A549 (cell line): Measurements from ENCODE around the gene DNAJC22. TPM values are rescaled to one million over a fixed set of nuclear protein-coding genes. Genes with fewer than 3 reads are reported as not detected.

Experiments
- ATAC-seq, 2 experiments: fragments of 200-7000 bp in 1 of 2; fragments of >200 bp in 1 of 2; cut with Nextera tagmentation in 1 of 2; cut with Tn5 transposase in 1 of 2; 3 replicates each; pipeline versions ENCODE4 v1.8.0 to v1.9.1; 2018 to 2020; ENCODE audit warnings: mild to moderate bottlenecking in 1 of 2, moderate library complexity in 1 of 2
- CTCF ChIA-PET: fragments of 300-600 bp; sonication (Branson Sonifier 250); formaldehyde crosslinking; extraction: SDS; loops from one replicate; lab custom pipeline; 2021; ENCODE audit warnings: antibody characterized with exemption, inconsistent platforms; lab: Yijun Ruan, JAX
- POLR2A ChIA-PET: fragments of 350-600 bp; formaldehyde crosslinking; extraction: SDS; loops from one replicate; lab custom pipeline; 2021; ENCODE audit warnings: antibody characterized with exemption, inconsistent platforms; lab: Yijun Ruan, JAX
- DNase-seq, 2 experiments: peaks; one replicate each; pipeline versions ENCODE4 v3.0.0 to v3.0.0-alpha.2; 2011 to 2016; ENCODE audit warnings: low read depth in 1 of 2, low spot score in 1 of 2
- FAIRE-seq: peaks from 2 replicates; lab custom pipeline; 2011; peaks lifted over from hg19 to GRCh38; lab: Jason Lieb, UNC
- H3K27ac ChIP-seq, 2 experiments: fragments of >200 bp; sonication (Bioruptor Twin); formaldehyde crosslinking; 3 replicates each; pipeline ENCODE4 v1.5.1; 2016 to 2017
- H3K4me1 ChIP-seq: fragments of >200 bp; sonication (Bioruptor Twin); formaldehyde crosslinking; 3 replicates; pipeline ENCODE4 v1.6.1; 2016
- H3K4me2 ChIP-seq: fragments of >200 bp; sonication (Bioruptor Twin); formaldehyde crosslinking; 3 replicates; pipeline ENCODE4 v1.6.1; 2016
- H3K4me3 ChIP-seq: fragments of >200 bp; sonication (Bioruptor Twin); formaldehyde crosslinking; 3 replicates; pipeline ENCODE4 v1.5.1; 2016
- H3K9me3 ChIP-seq: fragments of >200 bp; sonication (Bioruptor Twin); formaldehyde crosslinking; 3 replicates; pipeline ENCODE4 v1.6.1; 2016
- BCL3 ChIP-seq: fragments of >200 bp; sonication (Bioruptor Twin); formaldehyde crosslinking; IDR thresholded peaks from 3 replicates; pipeline ENCODE4 v1.6.1; 2016
- CHD2 ChIP-seq: fragments of 150-350 bp; IDR thresholded peaks from 2 replicates; pipeline ENCODE4 v1.6.1; 2014; ENCODE audit warnings: low read length; ENCODE audit not compliant: partially characterized antibody
- E2F6 ChIP-seq: IDR thresholded peaks from 2 replicates; pipeline ENCODE4 v1.6.1; 2012; ENCODE audit warnings: low read depth, borderline replicate concordance
- EHF ChIP-seq: fragments of 250-450 bp; sonication (Bioruptor Pico); IDR thresholded peaks from 2 replicates; pipeline ENCODE4 v1.5.0; 2020; ENCODE audit warnings: mild to moderate bottlenecking
- FOSL2 ChIP-seq, 2 experiments: fragments of 450-650 bp in 1 of 2; fragments of >200 bp in 1 of 2; sonication (Bioruptor Twin) in 1 of 2; formaldehyde crosslinking; IDR thresholded peaks; 2 replicates each; pipeline versions ENCODE4 v1.5.0 to v1.6.1; 2016 to 2020; ENCODE audit warnings: mild to moderate bottlenecking in 1 of 2, moderate library complexity in 1 of 2
- FOXS1 ChIP-seq: fragments of 250-450 bp; sonication (Bioruptor Pico); IDR thresholded peaks from 2 replicates; pipeline ENCODE4 v1.5.0; 2020; ENCODE audit warnings: mild to moderate bottlenecking, moderate library complexity
- GATA3 ChIP-seq: IDR thresholded peaks from 2 replicates; pipeline ENCODE4 v1.6.1; 2012; ENCODE audit warnings: borderline replicate concordance
- HDAC2 ChIP-seq: fragments of 200-600 bp; sonication (generic); IDR thresholded peaks from 2 replicates; pipeline ENCODE4 v1.6.1; 2016
- HES2 ChIP-seq: fragments of >200 bp; sonication (Bioruptor Twin); formaldehyde crosslinking; IDR thresholded peaks from 2 replicates; pipeline ENCODE4 v1.6.1; 2016
- HOXB13 ChIP-seq: fragments of 250-450 bp; sonication (Bioruptor Pico); IDR thresholded peaks from 2 replicates; pipeline ENCODE4 v1.5.0; 2020; ENCODE audit warnings: low read depth, mild to moderate bottlenecking, moderate library complexity
- JUN ChIP-seq, 2 experiments: fragments of >200 bp; sonication (Bioruptor Twin); formaldehyde crosslinking; IDR thresholded peaks; 2 replicates in 1 of 2; 3 replicates in 1 of 2; pipeline ENCODE4 v1.6.1; 2016 to 2017
- KDM5A ChIP-seq: fragments of 200-600 bp; sonication (generic); IDR thresholded peaks from 2 replicates; pipeline ENCODE4 v1.6.1; 2016; ENCODE audit warnings: antibody characterized with exemption, mild to moderate bottlenecking
- MAFK ChIP-seq: fragments of 450-650 bp; IDR thresholded peaks from 2 replicates; pipeline ENCODE4 v1.6.1; 2014; ENCODE audit not compliant: partially characterized antibody
- MAX ChIP-seq: IDR thresholded peaks from 2 replicates; pipeline ENCODE4 v1.6.1; 2012
- MAZ ChIP-seq: fragments of 150-350 bp; IDR thresholded peaks from 2 replicates; pipeline ENCODE4 v1.6.1; 2014; ENCODE audit warnings: antibody characterized with exemption, low read depth, low read length, borderline replicate concordance
- MYC ChIP-seq: IDR thresholded peaks from 2 replicates; pipeline ENCODE4 v1.6.1; 2012; ENCODE audit warnings: mild to moderate bottlenecking, inconsistent platforms, low read length, improper control_type of control experiment, borderline replicate concordance
- NPAS2 ChIP-seq: fragments of 250-450 bp; sonication (Bioruptor Pico); IDR thresholded peaks from 2 replicates; pipeline ENCODE4 v1.8.0; 2022; ENCODE audit warnings: mild to moderate bottlenecking, moderate library complexity, borderline replicate concordance
- NR3C1 ChIP-seq: fragments of >200 bp; sonication (Bioruptor Twin); formaldehyde crosslinking; IDR thresholded peaks from 3 replicates; pipeline ENCODE4 v1.6.1; 2017
- PHF8 ChIP-seq: fragments of 200-600 bp; sonication (generic); IDR thresholded peaks from 2 replicates; pipeline ENCODE4 v1.6.1; 2016; ENCODE audit warnings: low read depth, mild to moderate bottlenecking, antibody characterized with exemption, moderate library complexity, borderline replicate concordance
- POLR2A ChIP-seq: IDR thresholded peaks from 2 replicates; pipeline ENCODE4 v1.6.1; 2012; ENCODE audit warnings: mild to moderate bottlenecking, low read length
- RARB ChIP-seq: fragments of 250-450 bp; sonication (Bioruptor Pico); IDR thresholded peaks from 2 replicates; pipeline ENCODE4 v1.8.0; 2021; ENCODE audit warnings: mild to moderate bottlenecking, moderate library complexity
- RCOR1 ChIP-seq: fragments of 150-350 bp; IDR thresholded peaks from 2 replicates; pipeline ENCODE4 v1.6.1; 2014; ENCODE audit warnings: antibody characterized with exemption, low read length, low read depth
- RFX5 ChIP-seq: fragments of 450-650 bp; IDR thresholded peaks from 2 replicates; pipeline ENCODE4 v1.7.1; 2014; ENCODE audit warnings: antibody characterized with exemption, mild to moderate bottlenecking, moderate library complexity
- SMC3 ChIP-seq: fragments of >200 bp; sonication (Bioruptor Twin); formaldehyde crosslinking; IDR thresholded peaks from 3 replicates; pipeline ENCODE4 v1.6.1; 2018; ENCODE audit warnings: inconsistent platforms
- SREBF2 ChIP-seq: fragments of 450-650 bp; IDR thresholded peaks from 2 replicates; pipeline ENCODE4 v1.6.1; 2014; ENCODE audit warnings: mild to moderate bottlenecking, moderate library complexity
- TFCP2L1 ChIP-seq: fragments of 250-450 bp; sonication (Bioruptor Pico); IDR thresholded peaks from 2 replicates; pipeline ENCODE4 v1.5.0; 2021; ENCODE audit warnings: mild to moderate bottlenecking
- TP53 ChIP-seq: fragments of 250-450 bp; sonication (Bioruptor Pico); IDR thresholded peaks from 2 replicates; pipeline ENCODE4 v1.5.0; 2021; ENCODE audit warnings: mild to moderate bottlenecking, moderate library complexity
- ZFP36 ChIP-seq: fragments of 450-650 bp; IDR thresholded peaks from 2 replicates; pipeline ENCODE4 v1.6.1; 2014; ENCODE audit warnings: borderline replicate concordance; ENCODE audit not compliant: partially characterized antibody
- ZSCAN20 ChIP-seq: fragments of 250-450 bp; sonication (Bioruptor Pico); IDR thresholded peaks from 2 replicates; pipeline ENCODE4 v1.8.0; 2022; ENCODE audit warnings: mild to moderate bottlenecking, moderate library complexity
- WGBS: methylation state at CpG from one replicate; pipeline ENCODE4 v1.1.6; 2017; ENCODE audit errors: missing lambda C conversion rate; 5-methylcytosine and 5-hydroxymethylcytosine counted together
- polyA plus RNA-seq, 4 experiments: library from polyadenylated mRNA; depleted of rRNA in 3 of 4; stranded (reverse); fragments of >200 nt; fragmentation: RNase III in 1 of 4; extraction: RNeasy Plus Mini Kit Qiagen cat#74134 plus additional on column Dnase treatment in 1 of 4; gene quantifications; 2 replicates in 3 of 4; 3 replicates in 1 of 4; pipeline ENCODE4 v1.2.3, GENCODE V29; 2011 to 2017

Gene DNAJC22
- polyA plus RNA-seq, 2 of the 4 experiments (the other 2 are of a cell fraction), result 22.6 to 35.5 TPM

- FAIRE-seq (no peak), ATAC-seq (peak; percentile 38 to 50), DNase-seq (peak in 1 of 2 experiments; percentile 73)
- Histone ChIP-seq H3K27ac (peak overlapping the region; percentile 95 to 96), H3K4me1 (peaks cover 36% of the 10 kb centered on the region), H3K4me2 (peak overlapping the region; percentile 86), H3K4me3 (peak overlapping the region; percentile 86), H3K9me3 (no peaks in the 10 kb centered on the region)
- ChIA-PET CTCF (interaction anchor here (0.7 to 14.5 kb wide), 14 partner anchors 9 to 214 kb away, joined by 3 to 484 read pairs (median 6); partner anchors contain the start of gene DNAJC22), POLR2A (interaction anchor here (0.6 to 2.0 kb wide), 22 partner anchors 8 to 409 kb away, joined by 3 to 30 read pairs (median 8); partner anchors contain the start of genes ARF3, KCNH3, MCRS1 and TMBIM6)
- TF ChIP-seq EHF (CRISPR knock-in tag) (no peak), TP53 (CRISPR knock-in tag) (0 out of 2 replicates have a peak, but pooled peaks have one; percentile 67)
- 12% methylated on average over 38 of the region's 38 CpGs for WGBS
Observed at GRCh38 chr12:49366096-49366651, 19.5 kb downstream of the DNAJC22 start.

- ChIA-PET CTCF (interaction anchor here (0.6 to 14.5 kb wide), 15 partner anchors 9 to 214 kb away, joined by 3 to 484 read pairs (median 4); partner anchors contain the start of gene DNAJC22), POLR2A (interaction anchor here (0.5 to 2.0 kb wide), 36 partner anchors 9 to 409 kb away, joined by 3 to 30 read pairs (median 4); partner anchors contain the start of genes ARF3, KCNH3, MCRS1 and TMBIM6)
- peak overlapping the region; percentile 86 for H3K4me3 ChIP-seq
- H3K9me3 ChIP-seq, result no peaks in the 10 kb centered on the region
- WGBS, result under 1% methylated on average over 69 of the region's 97 CpGs
- DNase-seq (peak; percentile 95 to 97), FAIRE-seq (no peak), ATAC-seq (peak; percentile 87 to 90)
- peak overlapping the region; percentile 95 to 96 for H3K27ac ChIP-seq
- peak overlapping the region; percentile 86 for H3K4me2 ChIP-seq
- H3K4me1 ChIP-seq, result peaks cover 36% of the 10 kb centered on the region
- TF ChIP-seq MAX, result peak; percentile 53
- TF ChIP-seq ZFP36, result no peak
- 0 out of 2 replicates have a peak, but pooled peaks have one; percentile 6 for TF ChIP-seq KDM5A
- TF ChIP-seq POLR2A, result peak; percentile 65
- TF ChIP-seq MAZ, result no peak
- TF ChIP-seq FOXS1 (CRISPR knock-in tag), result no peak
- peak; percentile 82 for TF ChIP-seq PHF8
- no peak for TF ChIP-seq HDAC2
- TF ChIP-seq TP53 (CRISPR knock-in tag), result peak; percentile 40; the same call in 1 of the 2 replicates
- peak; percentile 79; the same call in 1 of the 2 replicates for TF ChIP-seq TFCP2L1 (CRISPR knock-in tag)
- peak; percentile 60; the same call in 1 of the 2 replicates for TF ChIP-seq GATA3
- TF ChIP-seq ZSCAN20 (CRISPR knock-in tag), result no peak
- TF ChIP-seq SMC3, result no peak
- no peak for TF ChIP-seq HES2
- TF ChIP-seq FOSL2 (IDR thresholded peaks at IDR 0.05), result no peak
- no peak for TF ChIP-seq FOSL2 (CRISPR knock-in tag; IDR thresholded peaks at IDR 0.05)
- TF ChIP-seq MAFK, result no peak
- peak; percentile 67; the same call in 1 of the 2 replicates for TF ChIP-seq EHF (CRISPR knock-in tag)
- TF ChIP-seq CHD2, result no peak
- peak; percentile 54; the same call in 1 of the 2 replicates for TF ChIP-seq E2F6
- TF ChIP-seq RFX5, result no peak
- TF ChIP-seq SREBF2, result no peak
- no peak for TF ChIP-seq RCOR1
- TF ChIP-seq MYC, result 0 out of 2 replicates have a peak, but pooled peaks have one; percentile 25
- peak; percentile 74 to 85; a peak in 3 of 5 replicates for TF ChIP-seq JUN (IDR thresholded peaks at IDR 0.05)
- no peak for TF ChIP-seq NPAS2 (CRISPR knock-in tag)
- peak; percentile 75; the same call in 1 of the 3 replicates for TF ChIP-seq BCL3
- no peak for TF ChIP-seq NR3C1
- TF ChIP-seq RARB (CRISPR knock-in tag), result no peak
- TF ChIP-seq HOXB13 (CRISPR knock-in tag), result peak; percentile 52; the same call in 1 of the 2 replicates
Observed at GRCh38 chr12:49366652-49367380, 20.1 kb downstream of the DNAJC22 start.
